Caco-2 (cell line): ENCODE data around the gene CHD9NB. TPM values are rescaled to one million over a fixed set of nuclear protein-coding genes. Genes with fewer than 3 reads are reported as not detected.
A peak's percentile ranks its signal among the peaks of the same experiment; 100 is the strongest.

ENCODE experiments used
- BruUV-seq: library from RNA; stranded (reverse); fragments of 400-500 nt; replicated peaks from 2 replicates; lab custom pipeline; 2021; lab: Mats Ljungman, UMichigan
- CTCF ChIA-PET: fragments of 300-600 bp; sonication (Branson Sonifier 250); formaldehyde crosslinking; loops from one replicate; lab custom pipeline; 2022; ENCODE audit warnings: antibody characterized with exemption; lab: Charles Lee
- POLR2A ChIA-PET: fragments of 300-600 bp; sonication (Branson Sonifier 250); formaldehyde crosslinking; loops from one replicate; lab custom pipeline; 2022; ENCODE audit warnings: antibody characterized with exemption; lab: Charles Lee
- DNase-seq, 2 experiments: peaks; one replicate each; pipeline versions ENCODE4 v3.0.0 to v3.0.0-alpha.2; 2020 to 2022
- H3K27me3 ChIP-seq: replicated peaks from 2 replicates; pipeline ENCODE4 v1.6.0; 2011; ENCODE audit warnings: low read length; ENCODE audit not compliant: control insufficient read depth, insufficient read depth
- H3K36me3 ChIP-seq: 2 replicates; pipeline ENCODE4 v1.5.1; 2011; ENCODE audit warnings: low read length; ENCODE audit not compliant: control insufficient read depth, insufficient read depth
- H3K4me1 ChIP-seq: fragments of 250-450 bp; sonication (Bioruptor Pico); 2 replicates; pipeline ENCODE4 v1.5.1; 2020; ENCODE audit warnings: mild to moderate bottlenecking
- H3K4me3 ChIP-seq: 2 replicates; pipeline ENCODE4 v1.5.1; 2011; ENCODE audit warnings: low read depth, mild to moderate bottlenecking, control low read depth, low read length
- H3K9me3 ChIP-seq: fragments of 250-450 bp; sonication (Bioruptor Pico); 2 replicates; pipeline ENCODE4 v1.5.1; 2020; ENCODE audit warnings: mild to moderate bottlenecking, moderate library complexity
- H3K27ac Mint-ChIP-seq: one replicate; pipeline ENCODE4 v1.8.0; 2022; ENCODE audit warnings: mixed read lengths; ENCODE audit not compliant: unreplicated experiment
- H3K27me3 Mint-ChIP-seq: one replicate; pipeline ENCODE4 v1.8.0; 2022; ENCODE audit warnings: mixed read lengths; ENCODE audit not compliant: insufficient read depth, unreplicated experiment
- H3K36me3 Mint-ChIP-seq: one replicate; pipeline ENCODE4 v1.8.0; 2022; ENCODE audit warnings: mild to moderate bottlenecking, mixed read lengths; ENCODE audit not compliant: insufficient read depth, unreplicated experiment
- H3K4me1 Mint-ChIP-seq: one replicate; pipeline ENCODE4 v1.8.0; 2022; ENCODE audit warnings: low read depth, mixed read lengths; ENCODE audit not compliant: unreplicated experiment
- H3K4me3 Mint-ChIP-seq: one replicate; pipeline ENCODE4 v1.8.0; 2022; ENCODE audit warnings: mild to moderate bottlenecking, moderate library complexity, mixed read lengths; ENCODE audit not compliant: unreplicated experiment
- H3K9me3 Mint-ChIP-seq: one replicate; pipeline ENCODE4 v1.8.0; 2022; ENCODE audit warnings: mixed read lengths; ENCODE audit not compliant: unreplicated experiment
- intact Hi-C: fragments of 100-400 bp; cut with micrococcal nuclease; formaldehyde crosslinking; loops from one replicate; pipeline ENCODE4 v1.10.0; 2022; ENCODE audit not compliant: unreplicated experiment
- total RNA-seq: library from RNA; stranded (reverse); gene quantifications from 2 replicates; pipeline ENCODE4 v1.2.3, GENCODE V29; 2022
- TF ChIP-seq, protein P1 (sequence below), 2 experiments: fragments of 200-600 bp in 1 of 2; IDR thresholded peaks; 1 replicate in 1 of 2; 2 replicates in 1 of 2; pipeline versions ENCODE4 v1.5.1 to v1.8.0; 2011 to 2022; ENCODE audit warnings: antibody characterized with exemption in 1 of 2, control low read depth in 1 of 2, inconsistent platforms in 1 of 2, low read depth in 1 of 2, low read length in 1 of 2, mild to moderate bottlenecking in 1 of 2, moderate library complexity in 1 of 2; ENCODE audit not compliant: insufficient read depth in 1 of 2, severe bottlenecking in 1 of 2, unreplicated experiment in 1 of 2

The CHD9NB gene
- total RNA-seq, 1 experiment from 2014 or later = not detected

DNA sequence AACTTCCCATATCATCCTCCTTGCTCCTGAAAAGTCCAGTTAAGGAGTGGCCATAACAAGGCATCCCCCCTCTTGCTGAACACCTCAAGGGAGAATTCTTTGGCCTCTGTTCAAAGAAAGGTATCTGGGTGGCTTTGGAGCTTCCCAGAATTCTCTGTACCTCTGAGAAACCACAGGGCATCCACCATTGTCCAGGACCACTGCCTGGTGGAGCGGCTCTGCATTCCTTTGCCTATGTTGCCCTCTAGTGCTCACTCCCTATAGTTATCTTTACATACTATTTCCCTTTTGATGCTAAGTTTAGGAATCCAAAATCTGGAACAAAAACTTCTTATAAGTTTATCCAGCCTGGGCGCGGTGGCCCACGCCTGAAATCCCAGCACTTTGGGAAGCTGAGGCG lies 30.3 kb downstream of the CHD9NB start:
- Histone ChIP-seq H3K9me3 (no peaks in the 10 kb centered on the region), H3K4me3 (no peak overlapping the region), H3K4me1 (no peaks in the 10 kb centered on the region), H3K27me3 (peaks cover 2% of the 10 kb centered on the region; the same call in 1 of the 2 replicates), H3K36me3 (no peaks in the 10 kb centered on the region)
- Mint-ChIP-seq H3K9me3 (no peaks in the 10 kb centered on the region), H3K4me1 (no peaks in the 10 kb centered on the region), H3K27ac (no peak overlapping the region), H3K27me3 (peaks cover 6% of the 10 kb centered on the region), H3K4me3 (no peak overlapping the region), H3K36me3 (no peaks in the 10 kb centered on the region)
- intact Hi-C loops = loop anchor here (1.0 to 5.0 kb wide), 6 partner anchors 46 to 1040 kb away; no protein-coding TSS in a partner anchor
- peak; percentile 59 to 73 for DNase-seq
- BruUV-seq = no TSS peak
- TF ChIP-seq, protein P1, sequence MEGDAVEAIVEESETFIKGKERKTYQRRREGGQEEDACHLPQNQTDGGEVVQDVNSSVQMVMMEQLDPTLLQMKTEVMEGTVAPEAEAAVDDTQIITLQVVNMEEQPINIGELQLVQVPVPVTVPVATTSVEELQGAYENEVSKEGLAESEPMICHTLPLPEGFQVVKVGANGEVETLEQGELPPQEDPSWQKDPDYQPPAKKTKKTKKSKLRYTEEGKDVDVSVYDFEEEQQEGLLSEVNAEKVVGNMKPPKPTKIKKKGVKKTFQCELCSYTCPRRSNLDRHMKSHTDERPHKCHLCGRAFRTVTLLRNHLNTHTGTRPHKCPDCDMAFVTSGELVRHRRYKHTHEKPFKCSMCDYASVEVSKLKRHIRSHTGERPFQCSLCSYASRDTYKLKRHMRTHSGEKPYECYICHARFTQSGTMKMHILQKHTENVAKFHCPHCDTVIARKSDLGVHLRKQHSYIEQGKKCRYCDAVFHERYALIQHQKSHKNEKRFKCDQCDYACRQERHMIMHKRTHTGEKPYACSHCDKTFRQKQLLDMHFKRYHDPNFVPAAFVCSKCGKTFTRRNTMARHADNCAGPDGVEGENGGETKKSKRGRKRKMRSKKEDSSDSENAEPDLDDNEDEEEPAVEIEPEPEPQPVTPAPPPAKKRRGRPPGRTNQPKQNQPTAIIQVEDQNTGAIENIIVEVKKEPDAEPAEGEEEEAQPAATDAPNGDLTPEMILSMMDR (IDR thresholded peaks at IDR 0.05; ENCODE audit: insufficient read depth in 1 of 2, low read depth in 1 of 2, low read length in 1 of 2, severe bottlenecking in 1 of 2, unreplicated experiment in 1 of 2) = peak; percentile 75 to 76
- ChIA-PET POLR2A (no interaction called here), CTCF (interaction anchor here (0.6 to 1.9 kb wide), 8 partner anchors 45 to 954 kb away, joined by 3 to 11 read pairs (median 4); no protein-coding TSS in a partner anchor)

DNA sequence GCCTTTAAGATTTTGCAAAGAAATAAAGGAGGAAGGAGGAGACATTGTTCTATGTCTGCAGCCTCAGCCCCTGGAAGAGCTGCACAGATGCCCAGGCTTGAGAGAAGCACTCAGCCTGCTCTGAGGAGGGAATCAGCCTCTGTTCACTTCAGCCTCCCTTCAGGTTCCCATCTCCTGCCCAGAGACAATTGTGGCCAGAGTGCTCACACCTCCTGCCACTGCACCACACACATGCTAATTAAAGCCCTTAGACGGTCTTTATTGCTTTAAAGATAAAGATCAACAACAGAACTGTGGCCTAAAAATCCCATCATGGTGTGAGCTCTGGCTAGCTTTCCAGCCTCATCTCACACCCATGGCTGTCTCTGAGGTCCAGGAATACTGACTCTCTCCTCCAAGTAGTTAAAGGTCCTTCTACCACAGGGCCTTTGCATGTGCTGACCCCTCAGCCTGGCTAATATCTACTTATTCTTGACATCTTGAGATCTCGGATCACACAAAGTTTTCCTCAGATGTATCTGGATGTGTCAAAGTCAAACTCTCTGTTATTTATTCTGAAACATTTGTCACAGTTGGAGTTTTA lies 33.8 kb downstream of the CHD9NB start:
- no peak for DNase-seq
- no TSS peak for BruUV-seq
- H3K9me3 ChIP-seq = no peaks in the 10 kb centered on the region
- Mint-ChIP-seq H3K4me3 (no peak overlapping the region), H3K27me3 (peaks cover 14% of the 10 kb centered on the region), H3K4me1 (no peaks in the 10 kb centered on the region), H3K27ac (no peak overlapping the region), H3K9me3 (no peaks in the 10 kb centered on the region), H3K36me3 (no peaks in the 10 kb centered on the region)
- H3K27me3 ChIP-seq = peaks cover 2% of the 10 kb centered on the region; the same call in 1 of the 2 replicates
- intact Hi-C loops = no loop called here
- H3K4me3 ChIP-seq = no peak overlapping the region
- ChIA-PET CTCF (no interaction called here), POLR2A (no interaction called here)
- H3K4me1 ChIP-seq = no peaks in the 10 kb centered on the region
- TF ChIP-seq, protein P1 (IDR thresholded peaks at IDR 0.05; ENCODE audit: insufficient read depth in 1 of 2, low read depth in 1 of 2, low read length in 1 of 2, severe bottlenecking in 1 of 2, unreplicated experiment in 1 of 2) = no peak
- no peaks in the 10 kb centered on the region for H3K36me3 ChIP-seq

DNA sequence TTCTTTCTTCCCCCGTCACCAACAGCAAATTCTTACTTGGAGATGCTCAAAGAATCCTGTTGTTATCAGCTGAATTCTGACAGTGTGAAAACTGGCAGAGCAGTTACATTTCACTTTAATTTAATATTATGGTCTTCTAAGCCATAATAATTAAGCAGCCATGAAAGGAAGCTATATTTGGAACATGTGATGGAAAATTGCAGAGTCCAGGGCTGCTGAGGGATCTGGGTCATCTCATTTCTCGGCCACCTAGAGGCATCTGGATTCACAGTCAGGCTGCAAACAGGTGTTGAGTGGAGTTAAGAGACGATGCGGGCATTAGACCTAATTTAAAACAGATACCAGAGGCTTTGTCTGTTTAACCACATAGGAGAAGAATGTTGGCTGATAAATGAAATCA lies 38.4 kb downstream of the CHD9NB start:
- no peaks in the 10 kb centered on the region for H3K4me1 Mint-ChIP-seq
- H3K4me3 Mint-ChIP-seq = no peak overlapping the region
- peaks cover 14% of the 10 kb centered on the region for H3K27me3 Mint-ChIP-seq
- H3K4me1 ChIP-seq = no peaks in the 10 kb centered on the region
- POLR2A ChIA-PET = no interaction called here
- CTCF ChIA-PET = no interaction called here
- TF ChIP-seq, protein P1 (IDR thresholded peaks at IDR 0.05; ENCODE audit: insufficient read depth in 1 of 2, low read depth in 1 of 2, low read length in 1 of 2, severe bottlenecking in 1 of 2, unreplicated experiment in 1 of 2) = no peak
- intact Hi-C loops = no loop called here
- no peaks in the 10 kb centered on the region for H3K36me3 Mint-ChIP-seq
- DNase-seq = no peak
- BruUV-seq = no TSS peak
- peaks cover 2% of the 10 kb centered on the region; the same call in 1 of the 2 replicates for H3K27me3 ChIP-seq
- H3K4me3 ChIP-seq = no peak overlapping the region
- no peak overlapping the region for H3K27ac Mint-ChIP-seq
- H3K9me3 ChIP-seq = no peaks in the 10 kb centered on the region
- no peaks in the 10 kb centered on the region for H3K36me3 ChIP-seq
- H3K9me3 Mint-ChIP-seq = no peaks in the 10 kb centered on the region
